Stimulated activated CD4-positive, alpha-beta T cell treated with anti-CD3 and anti-CD28 coated beads, Interleukin-12 subunit alpha, Interleukin-12 subunit beta, amount 100 ng/mL, for 4 hours (primary cell): Measurements from ENCODE around the gene AP2S1.
"Not testable (repeated sequence)": the region's sequence is repeated elsewhere in the genome, so short reads cannot be mapped to it uniquely, and the experiment has no call there.

ENCODE experiments used
- DNase-seq: peaks from one replicate; pipeline ENCODE4 v3.0.0-alpha.2; 2020

The AP2S1 gene

DNA sequence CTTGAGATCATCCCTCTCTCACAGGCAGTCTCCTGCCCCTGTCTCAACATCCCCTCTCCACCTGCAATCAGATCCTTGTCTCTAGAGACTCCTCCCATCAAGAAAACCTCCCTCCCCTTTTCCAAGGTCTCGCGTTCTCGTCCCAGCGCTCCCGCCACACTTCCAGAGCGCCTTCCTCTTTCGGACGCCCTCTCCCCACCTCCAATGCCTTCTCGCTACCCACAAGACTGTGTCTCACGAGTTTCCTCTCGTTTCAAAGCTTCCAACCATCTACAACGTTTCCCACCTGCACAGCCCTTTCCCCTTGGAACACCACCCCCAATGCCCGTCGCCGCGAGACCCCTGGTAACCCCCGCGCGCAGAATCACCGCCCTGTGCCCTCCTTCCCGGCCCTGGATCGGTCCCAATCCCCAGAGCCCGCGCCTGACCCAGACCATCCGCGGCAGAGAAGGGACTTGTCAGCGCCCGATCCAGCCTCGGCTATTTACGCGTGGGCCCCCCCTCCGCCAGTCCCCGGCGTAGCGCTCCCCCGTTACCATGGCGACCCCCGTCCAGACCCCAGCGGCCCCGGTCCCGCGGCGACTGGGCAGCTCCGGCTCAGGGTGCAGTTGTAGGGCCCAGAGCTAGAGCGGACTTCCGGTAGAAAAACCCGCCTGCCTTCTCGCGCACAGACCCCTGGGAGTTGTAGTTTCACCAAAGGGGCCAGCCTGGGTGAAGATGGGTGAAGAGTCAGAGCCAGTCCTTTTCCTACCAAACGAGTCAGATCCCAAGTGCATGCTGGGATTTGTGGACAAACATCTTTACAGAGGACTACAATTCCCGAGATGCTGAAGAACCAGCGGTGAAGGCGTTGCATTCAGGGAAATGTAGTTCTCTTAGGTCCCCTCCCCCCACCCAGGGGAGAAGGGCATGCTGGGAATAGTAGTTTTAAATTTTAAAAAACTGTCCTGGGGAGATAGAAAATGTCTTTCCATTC, at the start of gene AP2S1:
Gene AP2S1, minus strand, starts transcription at position 619 of the 976 bp plus-strand sequence. Its CDS starts 80 bp downstream, at position 539.
- DNase-seq, result peak; percentile 85

DNA sequence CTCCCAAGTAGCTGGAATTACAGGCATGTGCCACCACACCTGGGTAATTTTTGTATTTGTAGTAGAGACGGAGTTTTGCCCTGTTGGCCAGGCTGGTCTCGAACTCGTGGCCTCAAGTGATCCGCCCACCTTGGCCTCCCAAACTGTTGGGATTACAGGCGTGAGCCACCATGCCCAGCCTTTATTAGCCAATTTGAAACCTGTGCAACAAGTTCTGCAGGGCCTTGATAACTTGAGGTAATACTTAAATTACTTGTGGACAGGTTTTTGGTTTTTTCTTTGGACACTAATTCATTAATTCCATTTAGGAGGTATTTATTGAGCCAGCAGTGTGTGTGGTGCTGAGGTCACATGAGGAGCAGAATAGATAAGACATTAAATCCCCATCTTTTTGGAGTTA, 49.7 kb upstream of the AP2S1 start:
- DNase-seq, result no peak

GRCh38 chr19:46898731-46899130, 48.1 kb upstream of the AP2S1 start:
- no peak for DNase-seq

- no peak for DNase-seq
Measured at GRCh38 chr19:46896076-46896794, 45.6 kb upstream of the AP2S1 start.

DNA sequence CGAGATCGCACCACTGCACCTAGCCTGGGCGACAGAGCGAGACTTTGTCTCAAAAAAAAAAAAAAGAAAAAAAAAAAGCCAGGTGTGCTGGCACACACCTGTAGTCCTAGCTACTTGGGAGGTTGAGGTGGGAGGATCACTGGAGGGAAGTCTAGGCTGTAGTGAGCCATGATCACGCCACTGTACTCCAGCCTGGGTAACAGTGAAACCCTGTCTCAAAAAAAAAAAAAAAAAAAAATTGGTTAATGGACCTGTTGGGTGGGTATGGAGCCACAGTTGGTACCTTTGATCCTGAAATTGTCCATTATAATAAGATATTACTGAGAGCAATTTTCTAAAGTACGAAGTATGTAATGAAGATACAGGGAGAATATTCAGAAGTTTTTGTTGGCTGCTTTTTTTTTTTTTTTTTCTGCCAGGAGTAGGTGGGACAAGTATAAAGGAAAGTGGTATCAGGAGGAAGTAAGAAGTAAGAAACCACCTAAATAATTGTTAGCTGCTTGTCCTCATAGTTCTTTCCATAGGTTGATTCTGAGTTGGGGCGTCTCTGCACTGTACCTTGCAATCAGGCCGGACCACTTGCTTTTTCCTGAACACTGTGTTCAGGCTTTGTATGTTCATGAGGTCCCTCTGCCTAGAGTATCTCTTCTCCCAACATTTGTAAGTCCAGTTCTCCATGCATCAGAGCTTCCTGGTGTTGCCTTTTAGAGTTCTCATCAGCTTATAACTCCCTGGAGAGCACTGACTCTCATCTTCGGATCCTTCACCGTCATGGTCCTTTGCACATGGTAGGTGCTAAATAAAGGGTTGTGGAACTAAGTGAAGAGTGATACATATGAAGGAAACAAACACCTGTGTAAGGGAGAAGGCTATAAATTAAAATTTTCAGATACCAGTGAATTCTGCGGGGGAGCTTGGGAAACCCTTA, 41.9 kb upstream of the AP2S1 start:
- DNase-seq, result no peak

DNA sequence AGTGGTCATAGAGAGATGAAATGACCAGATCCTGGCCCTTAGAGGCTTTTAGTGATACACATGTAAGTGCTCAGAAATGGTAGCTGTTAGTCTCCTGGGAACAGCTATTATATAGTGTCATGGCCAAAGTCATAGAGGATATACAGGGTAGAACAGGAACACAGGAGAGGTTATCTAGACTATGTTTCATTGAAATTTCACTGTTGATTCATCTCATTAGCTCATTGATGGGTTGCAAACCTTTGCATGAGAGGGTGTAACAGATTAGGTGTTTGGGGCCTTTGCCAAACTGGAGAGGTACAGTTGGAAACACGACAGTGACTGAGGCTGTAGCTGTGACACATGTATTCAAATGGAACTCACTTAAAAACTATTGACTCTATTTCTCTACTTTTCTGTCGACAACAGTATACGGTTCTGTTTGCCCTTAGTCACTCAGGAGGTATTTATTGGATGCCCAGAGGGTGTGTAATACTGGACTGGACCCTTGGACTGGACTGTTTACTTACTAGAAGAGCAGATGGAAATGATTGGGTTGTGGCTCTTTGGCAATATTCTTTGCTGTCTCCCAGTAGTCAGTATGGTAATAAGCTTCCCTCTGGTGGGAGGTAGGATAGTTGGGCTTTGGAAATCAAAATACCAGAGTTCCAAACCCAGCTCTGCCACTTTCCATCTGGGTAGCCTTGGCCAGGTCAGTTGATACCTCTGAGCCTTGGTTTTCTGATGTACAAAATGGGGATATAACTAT, 40.0 kb upstream of the AP2S1 start:
- no peak for DNase-seq

- DNase-seq, result no peak
Measured at GRCh38 chr19:46887240-46887782, 36.7 kb upstream of the AP2S1 start.

DNA sequence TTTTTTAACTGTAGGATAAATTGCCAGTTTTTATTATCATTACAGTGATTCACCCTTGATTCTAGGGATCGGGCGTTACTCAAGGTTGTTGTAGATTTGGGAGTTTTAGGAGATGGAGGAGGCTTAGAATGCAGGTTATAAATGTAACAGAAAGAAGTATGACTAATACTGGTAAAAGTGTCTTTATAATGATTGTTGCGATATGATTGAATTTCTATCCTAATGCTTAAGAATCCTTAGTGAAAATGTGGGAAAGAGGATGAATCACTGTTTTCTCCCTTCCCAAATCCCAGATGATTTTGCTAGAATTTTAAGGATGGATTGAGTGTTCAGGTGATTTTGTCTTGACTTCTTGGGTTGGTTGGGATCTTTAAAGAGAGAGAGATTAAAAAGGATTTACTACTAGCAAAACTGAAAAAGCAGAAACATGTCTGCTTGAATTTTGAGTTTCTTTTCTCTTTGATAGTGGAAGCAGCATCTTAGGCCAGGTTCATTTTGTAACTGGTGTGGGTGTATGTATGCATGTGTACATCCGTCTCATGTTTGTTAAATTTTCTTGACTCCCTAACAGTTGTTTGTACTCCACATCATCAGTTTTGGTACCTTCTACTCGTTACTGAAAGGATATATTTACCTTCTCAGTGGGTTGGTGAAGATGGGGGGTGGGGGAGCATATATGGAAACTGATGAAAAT, 36.0 kb upstream of the AP2S1 start:
- no peak for DNase-seq

GRCh38 chr19:46885411-46885810, 34.8 kb upstream of the AP2S1 start:
- DNase-seq, result no peak

GRCh38 chr19:46882751-46883150, 32.1 kb upstream of the AP2S1 start:
- not testable (repeated sequence) for DNase-seq

DNA sequence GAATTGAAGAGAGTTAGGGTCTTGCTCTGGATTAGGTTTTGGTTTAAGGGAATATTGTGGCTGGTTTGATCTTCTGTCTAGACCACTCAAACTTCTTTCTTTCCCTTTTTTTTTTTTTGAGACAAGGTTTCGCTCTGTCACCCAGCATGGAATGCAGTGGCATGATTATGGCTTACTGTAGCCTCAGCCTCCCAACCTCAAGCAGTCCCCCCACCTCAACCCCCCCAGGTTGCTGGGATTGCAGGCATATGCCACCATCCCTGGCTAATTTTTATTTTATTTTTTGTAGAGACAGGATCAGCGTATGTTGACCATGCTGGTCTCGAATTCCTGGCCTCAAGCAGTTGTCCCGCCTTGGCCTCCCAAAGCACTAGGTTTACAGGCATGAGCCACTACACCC, 31.4 kb upstream of the AP2S1 start:
- DNase-seq, result no peak

DNA sequence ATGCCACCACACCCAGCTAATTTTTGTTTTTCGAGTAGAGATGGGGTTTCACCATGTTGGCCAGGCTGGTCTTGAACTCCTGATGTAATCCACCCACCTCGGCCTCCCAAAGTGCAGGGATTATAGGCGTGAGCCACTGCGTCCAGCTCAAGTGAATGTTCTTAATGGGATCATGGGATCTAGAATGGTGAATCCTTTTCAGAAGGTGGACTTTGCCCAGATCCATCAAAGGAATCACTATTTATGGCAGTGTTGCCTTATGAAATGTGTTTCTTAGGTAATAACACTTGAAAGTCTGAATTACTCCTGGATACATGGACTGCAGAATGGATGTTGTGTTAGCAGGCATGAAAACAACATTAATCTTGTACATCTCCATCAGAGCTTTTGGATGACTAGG, 30.4 kb upstream of the AP2S1 start:
- no peak for DNase-seq

DNA sequence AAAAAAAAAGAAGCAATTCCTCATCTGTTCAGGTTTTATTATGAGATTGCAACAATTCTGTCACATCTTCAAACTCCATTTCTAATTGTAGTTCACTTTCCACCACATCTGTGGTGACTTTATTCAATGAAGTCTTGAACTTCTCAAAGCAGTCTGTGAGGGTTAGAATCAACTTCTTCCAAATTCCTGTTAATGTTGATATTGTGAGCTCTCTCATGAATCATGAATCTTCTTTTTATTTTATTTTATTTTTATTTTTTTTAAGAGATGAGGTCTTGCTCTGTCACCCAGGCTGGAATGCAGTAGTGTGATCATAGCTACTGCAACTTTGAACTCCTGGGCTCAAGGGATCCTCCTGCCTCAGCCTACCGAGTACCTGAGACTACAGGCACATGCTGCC, 29.8 kb upstream of the AP2S1 start:
- no peak for DNase-seq

GRCh38 chr19:46878613-46879375, 28.1 kb upstream of the AP2S1 start:
- no peak for DNase-seq

DNA sequence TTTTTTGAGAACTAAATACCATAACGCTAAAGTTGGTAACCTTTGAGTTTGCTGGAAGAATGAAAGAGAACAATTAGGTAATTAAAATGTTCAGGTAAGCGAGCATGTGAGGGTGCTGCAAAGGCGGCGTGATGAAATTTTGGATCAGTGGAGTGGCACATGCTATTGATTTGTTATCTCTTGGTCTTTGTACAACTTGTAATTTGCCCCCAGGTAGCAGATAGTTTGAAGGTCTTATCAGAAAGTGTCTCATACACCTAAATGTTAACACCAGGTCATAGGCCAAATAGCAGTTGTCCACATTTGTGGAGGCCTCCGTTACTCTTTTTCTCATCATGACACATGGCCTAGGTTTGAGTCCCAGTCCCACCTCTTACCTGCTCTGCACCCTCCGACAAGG, 25.0 kb upstream of the AP2S1 start:
- no peak for DNase-seq

DNA sequence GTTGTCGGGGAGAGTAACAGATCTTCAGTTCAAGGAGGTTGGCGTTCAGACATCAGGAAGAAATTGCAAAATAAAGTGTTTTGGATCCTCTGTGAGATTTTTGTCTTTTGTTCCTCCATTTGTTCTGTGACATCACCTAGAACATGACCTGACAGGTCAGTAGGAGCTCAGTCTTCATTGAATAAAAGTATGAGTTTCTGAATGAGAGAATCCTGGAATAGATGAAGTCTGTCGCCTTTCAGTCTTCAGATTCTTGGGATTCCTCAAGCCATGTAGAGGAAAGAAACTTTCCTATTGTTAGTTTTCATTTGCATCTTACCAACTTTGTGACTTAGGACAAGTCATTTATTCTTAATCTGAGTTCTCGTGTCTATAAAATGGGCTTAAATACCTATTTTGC, 24.6 kb upstream of the AP2S1 start:
- no peak for DNase-seq

DNA sequence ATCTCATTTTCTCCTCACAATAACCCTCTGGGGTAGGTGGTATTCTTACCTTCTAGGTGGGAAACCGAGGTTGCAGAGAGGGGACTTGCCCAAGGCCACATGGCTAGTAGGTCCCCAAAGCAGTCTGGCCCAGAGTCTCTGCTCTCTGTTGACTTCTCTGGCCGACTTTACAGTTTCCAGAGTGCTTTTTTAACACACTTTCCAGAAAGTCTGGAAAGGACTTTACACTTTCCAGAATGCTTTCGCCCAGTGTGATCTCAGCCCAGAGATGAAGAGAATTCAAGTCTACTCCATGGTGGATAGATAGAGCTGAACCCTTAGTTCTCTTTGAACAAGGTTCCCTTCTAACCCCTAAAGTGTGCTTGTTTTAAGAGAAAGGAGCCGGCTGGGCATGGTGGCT, 22.3 kb upstream of the AP2S1 start:
- DNase-seq, result no peak

DNA sequence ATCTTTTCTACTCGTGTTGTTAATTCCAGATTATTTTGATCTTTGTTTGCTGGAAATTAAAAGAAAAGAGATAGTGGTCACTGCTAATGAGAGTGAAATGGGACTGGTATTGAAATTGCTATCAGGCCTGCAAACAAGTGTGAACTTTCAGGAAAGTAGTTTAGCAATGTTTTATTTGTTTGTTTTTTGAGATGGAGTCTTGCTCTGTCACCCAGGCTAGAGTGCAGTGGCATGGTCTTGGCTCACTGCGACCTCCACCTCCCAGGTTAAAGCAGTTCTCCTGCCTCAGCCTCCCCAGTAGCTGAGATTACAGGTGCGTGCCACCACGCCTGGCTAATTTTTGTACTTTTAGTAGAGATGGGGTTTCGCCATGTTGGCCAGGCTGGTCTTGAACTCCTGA, 20.5 kb upstream of the AP2S1 start:
- not testable (repeated sequence) for DNase-seq

DNA sequence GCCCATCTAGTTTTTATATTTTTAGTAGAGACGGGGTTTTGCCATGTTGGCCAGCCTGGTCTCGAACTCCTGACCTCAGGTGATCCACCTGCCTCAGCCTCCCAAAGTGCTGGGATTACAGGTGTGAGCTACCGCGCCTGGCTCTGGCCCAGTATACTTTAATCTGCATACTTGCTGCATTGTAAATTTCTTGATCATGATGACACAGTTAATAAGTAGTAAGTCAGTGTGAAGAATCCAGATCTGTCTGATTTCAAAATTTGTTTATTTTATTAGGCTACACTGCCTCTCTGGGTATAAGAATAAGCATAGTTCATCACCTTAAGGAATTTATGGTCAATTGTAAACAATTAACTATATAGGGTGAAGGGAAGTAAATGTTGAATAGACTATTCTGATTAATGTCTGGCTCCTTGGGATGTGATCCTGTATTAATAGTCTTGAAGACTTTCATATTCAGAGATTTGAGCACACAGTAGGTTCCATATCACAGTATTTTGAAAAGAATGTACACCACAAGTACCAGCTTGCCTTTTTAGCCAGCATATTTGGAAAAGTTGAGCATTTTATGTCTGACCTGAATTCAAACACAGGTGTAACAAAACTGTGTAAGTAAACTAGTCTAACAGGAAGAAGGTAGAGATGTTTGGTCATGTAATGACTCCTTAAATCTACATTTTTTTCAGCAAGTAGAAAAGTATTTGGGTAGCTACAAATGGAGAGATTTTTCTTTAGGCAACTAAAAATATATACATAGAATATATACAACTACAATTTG, 17.6 kb upstream of the AP2S1 start:
- no peak for DNase-seq

DNA sequence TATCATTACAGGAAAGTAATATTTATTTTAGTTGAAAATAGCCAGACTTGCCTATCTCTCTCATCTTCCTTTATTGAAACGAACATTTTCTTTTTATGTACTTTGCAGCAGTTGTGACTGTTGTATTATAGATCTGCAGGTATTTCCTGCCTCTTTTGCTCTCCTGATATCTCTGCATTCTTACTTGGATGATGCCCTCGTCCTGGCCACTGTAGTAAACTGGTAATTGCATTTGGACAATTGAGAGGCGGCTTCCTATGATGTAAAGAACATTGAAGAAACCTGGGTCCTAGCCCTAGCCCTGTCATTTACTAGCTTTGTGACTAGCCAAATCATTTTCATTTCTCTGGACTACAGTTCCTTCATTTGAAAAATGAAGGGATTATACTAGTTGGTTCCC, 16.5 kb upstream of the AP2S1 start:
- DNase-seq, result no peak
